ENCODE measurements around the gene PNPLA2. TPM values are rescaled to one million over a fixed set of nuclear protein-coding genes. Genes with fewer than 3 reads are reported as not detected.

The PNPLA2 gene
- total and polyA plus RNA-seq, 7 donors = 64.8 to 247 (median 125) TPM

GRCh38 chr11:795634-796564 is 22.8 kb upstream of the PNPLA2 start:
- intact Hi-C loops (cut with DNase I) = no loop called here
- Histone ChIP-seq H3K4me1 (peaks cover 21% of the 10 kb centered on the region), H3K9me3 (no peaks in the 10 kb centered on the region), H3K4me3 (peak overlapping the region; percentile 74), H3K27me3 (ENCODE audit: insufficient read depth in 3 of 3, low read length in 2 of 3) (peaks cover 0 to 15% (median 10%) of the 10 kb centered on the region in 3 donors), H3K36me3 (ENCODE audit: insufficient read depth in 1 of 2, low read depth in 1 of 2) (peaks cover 0 to 21% of the 10 kb centered on the region in 2 donors), H3K27ac (no peak overlapping the region)
- no peak for TF ChIP-seq CTCF (IDR thresholded peaks at IDR 0.05)
- WGBS, 3 donors = 16 to 19% (median 19%) methylated on average over 19 to 26 of the region's 26 CpGs
- DNase-seq = peak; percentile 76 to 83
- peak; percentile 11 to 35 (median 13) for ATAC-seq

GRCh38 chr11:796565-797295 is 22.0 kb upstream of the PNPLA2 start:
- Histone ChIP-seq H3K9me3 (no peaks in the 10 kb centered on the region), H3K27me3 (ENCODE audit: insufficient read depth in 3 of 3, low read length in 2 of 3) (peaks cover 0 to 15% (median 10%) of the 10 kb centered on the region in 3 donors), H3K4me3 (peak overlapping the region; percentile 74), H3K27ac (peak overlapping the region; percentile 25), H3K36me3 (ENCODE audit: insufficient read depth in 1 of 2, low read depth in 1 of 2) (peaks cover 0 to 27% of the 10 kb centered on the region in 2 donors), H3K4me1 (peaks cover 21% of the 10 kb centered on the region)
- 36 to 52% (median 39%) methylated on average over 15 to 18 of the region's 18 CpGs for WGBS, 3 donors
- intact Hi-C loops (cut with DNase I) = no loop called here
- peak in 1 of 2 donors; percentile 54 for DNase-seq
- no peak for TF ChIP-seq CTCF (IDR thresholded peaks at IDR 0.05)
- ATAC-seq = no peak

- intact Hi-C loops (cut with DNase I) = no loop called here
Observed at GRCh38 chr11:797296-798092, 21.2 kb upstream of the PNPLA2 start.

More at GRCh38 chr11:797296-798092, 21.2 kb upstream of the PNPLA2 start:
- peak; percentile 73 to 80 for DNase-seq
- peaks cover 0 to 15% (median 8%) of the 10 kb centered on the region in 3 donors for H3K27me3 ChIP-seq (ENCODE audit: insufficient read depth in 3 of 3, low read length in 2 of 3)
- peak overlapping the region; percentile 25 for H3K27ac ChIP-seq
- H3K4me3 ChIP-seq = peak overlapping the region; percentile 74
- no peaks in the 10 kb centered on the region for H3K9me3 ChIP-seq
- peaks cover 0 to 35% of the 10 kb centered on the region in 2 donors for H3K36me3 ChIP-seq (ENCODE audit: insufficient read depth in 1 of 2, low read depth in 1 of 2)
- 2 to 3% (median 2%) methylated on average over 49 to 57 of the region's 57 CpGs for WGBS, 3 donors
- no peak for TF ChIP-seq CTCF (IDR thresholded peaks at IDR 0.05)
- H3K4me1 ChIP-seq = peaks cover 21% of the 10 kb centered on the region
- peak; percentile 29 to 40 (median 34) for ATAC-seq

All from psoas muscle (tissue), 8 donors.